ENCODE results near the gene PBX4. TPM values are rescaled to one million over a fixed set of nuclear protein-coding genes. Genes with fewer than 3 reads are reported as not detected.

Gene PBX4
- total and polyA plus RNA-seq, 10 of the 15 experiments (the other 5 are each of a cell fraction or from before 2014, with no cell fraction given): 0.18 to 17.3 (median 4.2) TPM

DNA sequence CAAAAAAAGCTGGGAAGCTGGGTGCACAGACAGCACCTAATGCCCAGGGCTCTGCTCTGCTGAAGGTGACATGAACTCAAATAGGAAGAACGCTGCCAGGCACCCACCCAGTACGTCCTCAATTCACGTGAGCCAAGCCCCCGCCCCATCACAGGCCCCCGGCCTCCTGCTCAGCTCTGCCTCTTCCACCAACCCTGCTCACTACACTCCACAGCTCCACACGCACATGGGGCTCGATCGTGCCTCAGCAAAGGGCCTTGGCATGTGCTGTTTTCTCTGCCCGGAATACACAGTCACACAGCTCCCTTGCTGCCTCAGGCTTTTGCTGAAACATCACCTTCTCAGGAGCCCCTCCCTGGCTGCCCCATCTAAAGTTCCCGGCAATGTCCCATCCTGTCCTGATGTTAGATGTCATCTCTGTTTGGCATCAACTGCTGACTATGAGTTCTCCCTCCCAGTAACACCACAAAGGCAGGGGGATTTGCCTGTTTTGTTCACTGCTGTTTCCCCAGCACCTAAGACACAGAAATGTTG lies 42.7 kb upstream of the PBX4 start:
- H3K79me2 ChIP-seq (ENCODE audit: control insufficient read depth, insufficient read depth, low read length): peaks cover 40% of the 10 kb centered on the region
- no peaks in the 10 kb centered on the region for H3K27me3 ChIP-seq (replicated peaks in 1 of 2; ENCODE audit: control insufficient read depth in 2 of 2, insufficient read depth in 2 of 2, low read length in 1 of 2)
- no peaks in the 10 kb centered on the region; the same call in 1 of the 3 replicates for H3K9me3 ChIP-seq (replicated peaks; ENCODE audit: control insufficient read depth, insufficient read depth, low read length)
- POLR2A ChIA-PET: interaction anchor here (1.0 to 3.9 kb wide), 13 partner anchors 10 to 577 kb away, joined by 4 to 18 read pairs (median 6); partner anchors contain the start of genes GMIP, LPAR2, NDUFA13 and ZNF14
- H3K4me2 ChIP-seq (ENCODE audit: control insufficient read depth, insufficient read depth): peak overlapping the region; percentile 77
- H3K4me3 ChIP-seq: peak overlapping the region; percentile 76
- H3K4me1 ChIP-seq (ENCODE audit: control insufficient read depth, insufficient read depth, low read length): peaks cover 4% of the 10 kb centered on the region; the same call in 1 of the 2 replicates
- CTCF ChIA-PET: interaction anchor here (0.8 to 3.5 kb wide), 6 partner anchors 17 to 241 kb away, joined by 3 to 28 read pairs (median 6); partner anchors contain the start of gene GMIP
- RAD21 ChIA-PET (ENCODE audit: unreplicated experiment): interaction anchor here (0.7 to 2.3 kb wide), 13 partner anchors 17 to 707 kb away, joined by 3 to 13 read pairs (median 5); partner anchors contain the start of genes GMIP, ZNF14, ZNF253 and ZNF506
- WGBS (ENCODE audit: insufficient coverage, insufficient replicate concordance, low lambda C conversion rate, missing lambda C conversion rate): 86% methylated on average over 10 of the region's 10 CpGs
- no peaks in the 10 kb centered on the region for H4K20me1 ChIP-seq (ENCODE audit: control insufficient read depth, insufficient read depth)
- TF ChIP-seq LARP7 (IDR thresholded peaks at IDR 0.05) (peak; percentile 57; the same call in 1 of the 2 replicates), SRF (IDR thresholded peaks at IDR 0.05; ENCODE audit: low read depth in 2 of 2, low read length in 2 of 2) (no peak)
- no TSS peak for BruUV-seq (replicated peaks)
- in situ Hi-C loops (cut with MboI) (loop anchor here (10.0 kb wide), 1 partner anchor 1364 kb away; the partner anchor contains the start of gene ZNF430), intact Hi-C loops (cut with micrococcal nuclease; ENCODE audit: unreplicated experiment) (loop anchor here (5.0 to 10.0 kb wide), 2 partner anchors 161 to 244 kb away; partner anchors contain the start of genes ZNF506 and ZNF93)
- H2AFZ ChIP-seq (ENCODE audit: control insufficient read depth, low read depth, low read length): no peak overlapping the region
- SMC1A ChIA-PET (ENCODE audit: uncharacterized antibody, unreplicated experiment): interaction anchor here (0.6 to 2.2 kb wide), 16 partner anchors 17 to 240 kb away, joined by 3 to 10 read pairs (median 4); partner anchors contain the start of genes GMIP, ZNF253, ZNF506 and ZNF93
- FAIRE-seq: no peak
- peak overlapping the region; percentile 92 for H3K9ac ChIP-seq (ENCODE audit: control insufficient read depth, insufficient read depth, low read length)
- no peak for ATAC-seq
- no peak for DNase-seq (ENCODE audit: low read depth, low spot score)
- peak overlapping the region; percentile 97 for H3K27ac ChIP-seq (ENCODE audit: control insufficient read depth, insufficient read depth)
- peaks cover 23 to 25% of the 10 kb centered on the region in 2 experiments for H3K36me3 ChIP-seq (ENCODE audit: control insufficient read depth in 2 of 2, insufficient read depth in 2 of 2, low read length in 1 of 2)

DNA sequence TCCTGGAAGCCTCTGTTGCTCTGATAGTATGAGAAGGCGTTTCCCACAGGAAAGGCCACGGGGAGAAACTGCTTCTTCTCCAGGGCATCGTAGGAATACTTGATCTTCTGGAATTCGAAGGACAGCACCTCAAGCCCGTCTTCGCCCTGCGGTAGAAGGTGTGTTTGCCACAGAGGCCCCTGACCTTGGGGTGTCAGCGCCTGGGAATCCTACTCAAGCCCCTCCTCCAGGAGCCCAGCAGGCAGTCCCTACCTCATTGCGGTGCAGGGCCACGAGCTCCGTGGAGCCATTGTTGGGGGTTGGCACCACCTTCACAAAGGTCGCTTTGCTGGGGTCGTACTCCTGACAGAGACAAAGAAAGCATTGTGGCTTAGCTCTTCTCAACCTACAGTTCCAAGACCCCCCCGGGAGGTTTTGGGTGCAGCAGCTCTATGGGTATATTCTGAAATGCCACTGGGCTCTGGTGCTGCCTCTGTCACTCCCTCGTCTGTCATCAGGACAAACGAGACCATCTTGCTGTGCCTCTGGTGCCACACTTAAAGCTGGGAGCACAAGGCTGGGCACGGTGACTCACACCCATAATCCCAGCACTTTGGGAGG lies 41.3 kb upstream of the PBX4 start:
- H4K20me1 ChIP-seq (ENCODE audit: control insufficient read depth, insufficient read depth): no peaks in the 10 kb centered on the region
- ChIA-PET POLR2A (no interaction called here), RAD21 (ENCODE audit: unreplicated experiment) (no interaction called here), SMC1A (ENCODE audit: uncharacterized antibody, unreplicated experiment) (interaction anchor here (0.8 kb wide), 1 partner anchor 16 kb away, joined by 3 read pairs; the partner anchor contains the start of gene GMIP), CTCF (interaction anchor here (2.8 to 3.5 kb wide), 2 partner anchors 16 to 127 kb away, joined by 10 to 28 read pairs; partner anchors contain the start of gene GMIP)
- H3K9ac ChIP-seq (ENCODE audit: control insufficient read depth, insufficient read depth, low read length): no peak overlapping the region; the same call in 1 of the 2 replicates
- intact Hi-C loops (cut with micrococcal nuclease; ENCODE audit: unreplicated experiment): loop anchor here (5.0 to 10.0 kb wide), 2 partner anchors 163 to 245 kb away; partner anchors contain the start of genes ZNF506 and ZNF93
- no peaks in the 10 kb centered on the region for H3K27me3 ChIP-seq (replicated peaks in 1 of 2; ENCODE audit: control insufficient read depth in 2 of 2, insufficient read depth in 2 of 2, low read length in 1 of 2)
- H3K27ac ChIP-seq (ENCODE audit: control insufficient read depth, insufficient read depth): no peak overlapping the region
- peaks cover 40% of the 10 kb centered on the region for H3K79me2 ChIP-seq (ENCODE audit: control insufficient read depth, insufficient read depth, low read length)
- TF ChIP-seq EGR1 (IDR thresholded peaks at IDR 0.05; ENCODE audit: borderline replicate concordance in 1 of 2, low read depth in 2 of 2, low read length in 2 of 2): no peak
- TF ChIP-seq ATF2 (IDR thresholded peaks at IDR 0.05; ENCODE audit: low read length): no peak
- TF ChIP-seq RFX5 (IDR thresholded peaks at IDR 0.05; ENCODE audit: low read depth, low read length): no peak
- no peak for TF ChIP-seq HDAC2 (IDR thresholded peaks at IDR 0.05)
- no peak for TF ChIP-seq JUND (IDR thresholded peaks at IDR 0.05; ENCODE audit: low read depth, low read length)
- TF ChIP-seq ZBED1 (IDR thresholded peaks at IDR 0.05; ENCODE audit: borderline replicate concordance): no peak
- no peak for TF ChIP-seq CHD1 (IDR thresholded peaks at IDR 0.05; ENCODE audit: low read depth, low read length)
- peaks cover 30 to 37% of the 10 kb centered on the region in 2 experiments for H3K36me3 ChIP-seq (ENCODE audit: control insufficient read depth in 2 of 2, insufficient read depth in 2 of 2, low read length in 1 of 2)
- in situ Hi-C loops (cut with MboI): loop anchor here (10.0 kb wide), 1 partner anchor 1365 kb away; the partner anchor contains the start of gene ZNF430
- peaks cover 4% of the 10 kb centered on the region; the same call in 1 of the 2 replicates for H3K4me1 ChIP-seq (ENCODE audit: control insufficient read depth, insufficient read depth, low read length)
- DNase-seq (ENCODE audit: low read depth, low spot score) (no peak), FAIRE-seq (no peak), ATAC-seq (no peak)
- WGBS (ENCODE audit: insufficient coverage, insufficient replicate concordance, low lambda C conversion rate, missing lambda C conversion rate): 96% methylated on average over 17 of the region's 17 CpGs
- H2AFZ ChIP-seq (ENCODE audit: control insufficient read depth, low read depth, low read length): no peak overlapping the region
- H3K4me2 ChIP-seq (ENCODE audit: control insufficient read depth, insufficient read depth): peak overlapping the region; percentile 31; the same call in 1 of the 2 replicates
- BruUV-seq (replicated peaks): no TSS peak
- H3K9me3 ChIP-seq (replicated peaks; ENCODE audit: control insufficient read depth, insufficient read depth, low read length): no peaks in the 10 kb centered on the region
- no peak overlapping the region for H3K4me3 ChIP-seq
